ENCODE measurements around the gene CYTH4. TPM values are rescaled to one million over a fixed set of nuclear protein-coding genes. Genes with fewer than 3 reads are reported as not detected.

The CYTH4 gene
- total and polyA plus RNA-seq, 4 donors, result 1.9 to 9.9 (median 5.9) TPM

- WGBS, result 76% methylated on average over 5 of the region's 5 CpGs
- no peaks in the 10 kb centered on the region for H3K36me3 ChIP-seq (ENCODE audit: control insufficient read depth in 4 of 4, insufficient read depth in 3 of 4, low read depth in 1 of 4, low read length in 3 of 4)
- H3K27ac ChIP-seq (ENCODE audit: low read depth in 1 of 2, low read length in 2 of 2), result no peak overlapping the region
- no peak for TF ChIP-seq HNF4A (conservative IDR thresholded peaks at IDR 0.05)
- no peak for TF ChIP-seq NR2F2 (IDR thresholded peaks at IDR 0.05)
- TF ChIP-seq RAD21 (IDR thresholded peaks at IDR 0.05), result no peak
- TF ChIP-seq JUND (IDR thresholded peaks at IDR 0.05), result no peak
- no peak for TF ChIP-seq ATF3 (IDR thresholded peaks at IDR 0.05)
- no peak for TF ChIP-seq RXRA (IDR thresholded peaks at IDR 0.05)
- TF ChIP-seq EGR1 (IDR thresholded peaks at IDR 0.05; ENCODE audit: low read depth in 2 of 2), result no peak
- TF ChIP-seq FOXA1 (IDR thresholded peaks at IDR 0.05), result no peak
- no peak for TF ChIP-seq TAF1 (conservative IDR thresholded peaks at IDR 0.05)
- no peak for TF ChIP-seq REST (IDR thresholded peaks at IDR 0.05)
- TF ChIP-seq SP1 (IDR thresholded peaks at IDR 0.05), result no peak
- TF ChIP-seq GABPA (IDR thresholded peaks at IDR 0.05 in 1 of 2, conservative IDR thresholded peaks at IDR 0.05 in 1 of 2), result no peak
- TF ChIP-seq FOXA2 (IDR thresholded peaks at IDR 0.05), result no peak
- TF ChIP-seq MAX (IDR thresholded peaks at IDR 0.05), result no peak
- TF ChIP-seq HNF4G (IDR thresholded peaks at IDR 0.05), result no peak
- DNase-seq (ENCODE audit: low spot score), result no peak
- no peak overlapping the region for H3K9ac ChIP-seq (ENCODE audit: low read depth in 1 of 2, low read length in 2 of 2)
- no peaks in the 10 kb centered on the region for H3K4me1 ChIP-seq (ENCODE audit: control insufficient read depth in 4 of 4, insufficient read depth in 4 of 4, low read length in 3 of 4)
- H3K27me3 ChIP-seq (ENCODE audit: control insufficient read depth in 4 of 4, insufficient read depth in 4 of 4, low read length in 3 of 4), result no peaks in the 10 kb centered on the region
- H3K9me3 ChIP-seq (ENCODE audit: control insufficient read depth in 4 of 4, low read length in 3 of 4), result no peaks in the 10 kb centered on the region
- H3K4me3 ChIP-seq (ENCODE audit: low read depth in 1 of 3, low read length in 3 of 3), result no peak overlapping the region
These were observed 27.5 kb upstream of the CYTH4 start for GRCh38 chr22:37254867-37255233.

GRCh38 chr22:37255558-37256006, 26.7 kb upstream of the CYTH4 start:
- Histone ChIP-seq H3K27me3 (ENCODE audit: control insufficient read depth in 4 of 4, insufficient read depth in 4 of 4, low read length in 3 of 4) (no peaks in the 10 kb centered on the region), H3K36me3 (ENCODE audit: control insufficient read depth in 4 of 4, insufficient read depth in 3 of 4, low read depth in 1 of 4, low read length in 3 of 4) (no peaks in the 10 kb centered on the region), H3K4me1 (ENCODE audit: control insufficient read depth in 4 of 4, insufficient read depth in 4 of 4, low read length in 3 of 4) (no peaks in the 10 kb centered on the region), H3K27ac (ENCODE audit: low read depth in 1 of 2, low read length in 2 of 2) (no peak overlapping the region), H3K4me3 (ENCODE audit: low read depth in 1 of 3, low read length in 3 of 3) (no peak overlapping the region), H3K9ac (ENCODE audit: low read depth in 1 of 2, low read length in 2 of 2) (no peak overlapping the region), H3K9me3 (ENCODE audit: control insufficient read depth in 4 of 4, low read length in 3 of 4) (no peaks in the 10 kb centered on the region)
- TF ChIP-seq FOXA2 (IDR thresholded peaks at IDR 0.05), result no peak
- TF ChIP-seq CTCF (IDR thresholded peaks at IDR 0.05; ENCODE audit: low read depth, low read length, missing input control), result no peak
- no peak for TF ChIP-seq GABPA (IDR thresholded peaks at IDR 0.05 in 1 of 2, conservative IDR thresholded peaks at IDR 0.05 in 1 of 2)
- TF ChIP-seq REST (IDR thresholded peaks at IDR 0.05), result no peak
- TF ChIP-seq TAF1 (conservative IDR thresholded peaks at IDR 0.05), result no peak
- no peak for DNase-seq (ENCODE audit: low spot score)
